GM18870 (cell line): ENCODE results near the gene G6PC1.
"Not testable (repeated sequence)": the region's sequence is repeated elsewhere in the genome, so short reads cannot be mapped to it uniquely, and the experiment has no call there.

Experiments
- ATAC-seq: cut with Tn5 transposase; IDR thresholded peaks from one replicate; pipeline ENCODE4 v1.9.1; 2021; ENCODE audit warnings: moderate library complexity; ENCODE audit not compliant: unreplicated experiment

Gene G6PC1

GRCh38 chr17:42873932-42874695 lies 26.5 kb upstream of the G6PC1 start:
- ATAC-seq, result not testable (repeated sequence)

- no peak for ATAC-seq
These were observed 23.6 kb upstream of the G6PC1 start for GRCh38 chr17:42877037-42877436.

GRCh38 chr17:42878123-42878880 lies 22.3 kb upstream of the G6PC1 start:
- ATAC-seq, result no peak

DNA sequence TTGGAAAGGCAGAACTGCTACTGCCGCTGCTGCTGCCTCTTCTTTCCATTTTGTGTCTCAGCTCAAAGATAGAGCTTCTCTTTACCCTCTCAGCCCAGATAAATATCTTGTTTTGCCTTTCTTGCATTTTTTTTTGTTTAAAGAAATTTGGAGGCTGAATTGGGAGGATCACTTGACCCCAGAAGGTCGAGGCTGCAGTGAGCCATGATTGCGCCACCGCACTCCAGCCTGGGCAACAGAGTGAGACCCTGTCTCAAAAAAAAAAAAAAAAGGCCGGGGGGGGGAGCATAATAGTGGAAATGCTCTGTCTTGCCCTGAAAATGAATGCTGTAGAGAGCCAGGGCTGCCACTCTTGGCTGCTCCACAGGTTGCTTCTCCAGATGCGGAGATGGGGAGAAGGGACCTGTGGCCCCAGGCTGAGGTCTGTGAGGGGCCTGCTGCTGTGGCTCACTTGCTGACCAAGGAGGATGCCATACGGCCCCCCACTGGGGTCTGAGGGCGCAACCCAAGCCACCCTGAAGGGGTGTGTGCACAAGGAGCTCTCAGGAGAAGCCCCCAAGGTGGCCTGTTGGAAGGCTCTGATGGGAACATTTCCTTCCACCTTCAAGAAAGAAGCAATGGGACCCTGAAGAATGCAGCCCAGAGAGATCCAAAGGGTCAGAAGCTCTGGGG lies 21.5 kb upstream of the G6PC1 start:
- ATAC-seq, result no peak

DNA sequence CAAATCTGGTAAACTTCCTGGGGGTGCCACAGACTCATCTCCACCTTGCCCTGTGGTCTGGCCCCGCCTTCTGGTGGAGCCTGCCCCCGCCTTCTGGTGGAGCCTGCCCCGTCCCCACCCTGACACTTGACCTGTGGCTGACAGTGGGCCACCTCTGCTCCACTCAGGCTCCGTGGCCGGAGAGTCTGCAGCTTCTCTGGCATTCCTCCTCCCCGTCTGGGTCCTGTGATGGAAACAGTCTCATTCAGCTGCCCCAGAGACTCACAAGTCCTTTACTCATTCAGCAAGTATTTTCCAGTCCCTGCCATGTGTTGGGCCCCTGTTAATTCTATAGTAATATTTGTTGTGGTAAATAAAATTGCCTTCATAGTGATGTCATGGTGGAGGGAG lies 21.0 kb upstream of the G6PC1 start:
- no peak for ATAC-seq

- ATAC-seq, result no peak
These were observed 19.8 kb upstream of the G6PC1 start for GRCh38 chr17:42880776-42881310.

DNA sequence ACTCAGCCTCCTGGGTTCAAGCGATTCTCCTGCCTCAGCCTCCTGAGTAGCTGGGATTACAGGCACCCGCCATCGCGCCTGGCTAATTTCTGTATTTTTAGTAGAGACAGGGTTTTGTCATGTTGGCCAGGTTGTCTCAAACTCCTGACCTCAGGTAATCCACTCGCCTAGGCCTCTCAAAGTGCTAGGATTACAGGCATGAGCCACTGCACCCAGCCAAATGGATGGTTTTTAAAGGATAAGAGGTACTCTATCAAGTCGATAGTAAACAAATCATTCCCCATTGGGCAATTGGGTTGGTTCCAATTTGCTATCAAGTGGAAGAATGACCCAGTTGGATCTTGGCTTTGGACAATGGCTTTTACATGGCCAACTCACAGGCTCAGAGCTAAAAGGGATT lies 18.9 kb upstream of the G6PC1 start:
- ATAC-seq, result not testable (repeated sequence)

DNA sequence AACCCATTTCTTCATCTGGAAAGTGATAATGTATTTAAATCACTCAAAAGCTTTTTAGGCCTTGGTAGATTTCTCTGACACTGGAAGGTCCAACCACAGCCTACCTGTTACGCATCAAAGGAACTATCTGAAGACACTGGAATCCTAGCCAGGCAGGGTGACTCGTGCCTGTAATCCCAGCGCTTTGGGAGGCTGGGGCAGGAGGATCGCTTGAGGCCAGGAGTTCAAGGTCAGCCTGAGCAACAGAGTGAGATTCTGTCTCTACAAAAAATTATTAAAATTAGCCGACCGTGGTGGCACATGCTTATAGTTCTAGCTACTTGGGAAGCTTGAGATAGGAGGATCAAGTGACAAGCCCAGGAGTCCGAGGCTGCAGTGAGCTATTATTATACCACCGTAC lies 18.4 kb upstream of the G6PC1 start:
- ATAC-seq, result no peak

- no peak for ATAC-seq
These were observed 16.6 kb upstream of the G6PC1 start for GRCh38 chr17:42883802-42884558.

GRCh38 chr17:42885806-42886205 lies 14.8 kb upstream of the G6PC1 start:
- not testable (repeated sequence) for ATAC-seq

DNA sequence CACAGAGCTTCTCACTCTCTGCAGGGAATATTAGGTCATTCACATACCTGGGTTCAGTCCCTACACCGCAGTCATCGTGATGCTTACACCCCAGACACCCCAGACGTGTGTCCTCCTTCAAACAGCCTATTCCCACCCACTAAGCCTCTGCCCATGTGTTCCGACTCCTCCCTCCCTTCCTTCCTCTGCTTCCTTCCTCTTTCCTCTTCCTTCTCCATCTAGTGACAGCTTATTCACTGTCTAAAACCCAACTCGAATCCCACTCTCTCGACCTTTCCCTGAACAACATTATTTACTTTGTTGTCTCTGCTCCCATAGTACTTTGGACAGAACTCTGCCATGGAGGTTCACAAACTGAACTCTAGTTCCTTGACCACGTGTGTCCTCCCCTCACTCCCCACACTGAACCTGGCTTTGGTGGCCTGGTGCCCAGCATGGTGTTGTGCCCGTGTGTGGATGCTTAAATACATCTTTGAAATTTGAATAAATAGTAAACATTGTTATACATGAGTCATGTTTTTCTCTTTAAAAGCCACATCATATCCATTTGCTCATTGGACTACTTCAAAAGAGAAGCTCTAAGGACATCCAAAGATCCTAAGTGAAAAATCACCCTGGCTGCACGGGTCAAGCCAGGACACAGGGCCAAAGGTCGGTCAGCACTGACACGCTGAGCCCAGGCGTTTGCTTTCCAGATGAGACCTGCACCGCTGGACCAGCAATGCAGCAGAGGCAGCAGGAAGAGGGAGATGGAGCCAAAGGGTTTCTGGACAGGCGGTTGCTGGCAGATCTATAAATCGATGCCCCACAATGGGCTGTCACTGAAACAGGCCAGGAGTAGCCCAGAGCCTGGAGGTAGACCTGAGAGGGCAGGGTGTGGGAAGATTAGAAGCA lies 14.1 kb upstream of the G6PC1 start:
- no peak for ATAC-seq

GRCh38 chr17:42889809-42890208 lies 10.8 kb upstream of the G6PC1 start:
- ATAC-seq, result no peak

GRCh38 chr17:42891539-42892152 lies 9.0 kb upstream of the G6PC1 start:
- no peak for ATAC-seq

GRCh38 chr17:42893359-42893758 lies 7.2 kb upstream of the G6PC1 start:
- ATAC-seq, result no peak

GRCh38 chr17:42894283-42895184 lies 6.1 kb upstream of the G6PC1 start:
- no peak for ATAC-seq

GRCh38 chr17:42895185-42895555 lies 5.4 kb upstream of the G6PC1 start:
- ATAC-seq, result no peak

GRCh38 chr17:42898147-42898811 lies 2.3 kb upstream of the G6PC1 start:
- no peak for ATAC-seq

DNA sequence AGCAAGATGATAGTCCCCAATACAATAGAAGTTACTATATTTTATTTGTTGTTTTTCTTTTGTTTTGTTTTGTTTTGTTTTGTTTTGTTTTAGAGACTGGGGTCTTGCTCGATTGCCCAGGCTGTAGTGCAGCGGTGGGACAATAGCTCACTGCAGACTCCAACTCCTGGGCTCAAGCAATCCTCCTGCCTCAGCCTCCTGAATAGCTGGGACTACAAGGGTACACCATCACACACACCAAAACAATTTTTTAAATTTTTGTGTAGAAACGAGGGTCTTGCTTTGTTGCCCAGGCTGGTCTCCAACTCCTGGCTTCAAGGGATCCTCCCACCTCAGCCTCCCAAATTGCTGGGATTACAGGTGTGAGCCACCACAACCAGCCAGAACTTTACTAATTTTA lies 618 bp upstream of the G6PC1 start:
- not testable (repeated sequence) for ATAC-seq
